ENCODE results near the gene MAVS. TPM values are rescaled to one million over a fixed set of nuclear protein-coding genes. Genes with fewer than 3 reads are reported as not detected.

The MAVS gene
- total and polyA plus RNA-seq, 9 of the 15 experiments (the other 6 are each of a cell fraction or from before 2014, with no cell fraction given): 1.6 to 22.0 (median 11.3) TPM

GRCh38 chr20:3843490-3843889, 3.1 kb upstream of the MAVS start (continued):
- no peak for TF ChIP-seq SMC3 (conservative IDR thresholded peaks at IDR 0.05; ENCODE audit: insufficient read depth, low read depth, low read length)
- TF ChIP-seq HDAC6 (IDR thresholded peaks at IDR 0.05; ENCODE audit: low read depth, low read length): no peak
- no peak for TF ChIP-seq ELF4 (CRISPR knock-in tag; IDR thresholded peaks at IDR 0.05)
- TF ChIP-seq TCF7L2 (IDR thresholded peaks at IDR 0.05; ENCODE audit: low read depth, low read length): no peak
- no peak for TF ChIP-seq MTA2 (IDR thresholded peaks at IDR 0.05; ENCODE audit: low read depth)
- TF ChIP-seq CBFA2T2 (conservative IDR thresholded peaks at IDR 0.05): no peak
- no peak for TF ChIP-seq PREB (CRISPR knock-in tag; IDR thresholded peaks at IDR 0.05)
- TF ChIP-seq ILF3 (IDR thresholded peaks at IDR 0.05; ENCODE audit: borderline replicate concordance): no peak
- TF ChIP-seq ZFP1 (CRISPR knock-in tag; IDR thresholded peaks at IDR 0.05): no peak
- TF ChIP-seq SRF (CRISPR knock-in tag; IDR thresholded peaks at IDR 0.05): no peak
- TF ChIP-seq CREM (IDR thresholded peaks at IDR 0.05; ENCODE audit: low read depth): peak; percentile 76
- TF ChIP-seq ETV6 (IDR thresholded peaks at IDR 0.05; ENCODE audit: borderline replicate concordance in 1 of 2, low read depth in 2 of 2, low read length in 1 of 2): no peak
- TF ChIP-seq ETV6 (CRISPR knock-in tag; IDR thresholded peaks at IDR 0.05; ENCODE audit: borderline replicate concordance): no peak
- no peak for TF ChIP-seq ATF4 (CRISPR knock-in tag; IDR thresholded peaks at IDR 0.05)
- no peak for TF ChIP-seq ZNF224 (CRISPR knock-in tag; IDR thresholded peaks at IDR 0.05)
- no peak for TF ChIP-seq ZBTB26 (CRISPR knock-in tag; IDR thresholded peaks at IDR 0.05)
- peak; percentile 46 for TF ChIP-seq PRDM10 (IDR thresholded peaks at IDR 0.05; ENCODE audit: partially characterized antibody)
- no peak for TF ChIP-seq GTF2F1 (IDR thresholded peaks at IDR 0.05; ENCODE audit: low read depth, low read length)
- no peak for TF ChIP-seq BRCA1 (IDR thresholded peaks at IDR 0.05)
- no peak for TF ChIP-seq BRCA1 (CRISPR knock-in tag; IDR thresholded peaks at IDR 0.05)
- TF ChIP-seq ZNF274 (IDR thresholded peaks at IDR 0.05; ENCODE audit: borderline replicate concordance, low read depth, low read length): no peak
- TF ChIP-seq NELFE (IDR thresholded peaks at IDR 0.05; ENCODE audit: insufficient read depth, insufficient read length): no peak
- TF ChIP-seq HNRNPLL (IDR thresholded peaks at IDR 0.05; ENCODE audit: low read depth, low read length, poor library complexity, severe bottlenecking): no peak
- TF ChIP-seq TCF7 (IDR thresholded peaks at IDR 0.05; ENCODE audit: borderline replicate concordance): no peak
- no peak for TF ChIP-seq RUNX1 (IDR thresholded peaks at IDR 0.05; ENCODE audit: low read depth)
